HepG2 (cell line): ENCODE measurements around the gene RIMOC1. TPM values are rescaled to one million over a fixed set of nuclear protein-coding genes. Genes with fewer than 3 reads are reported as not detected.

ENCODE experiments used
- ATF7-NPFF ChIP-seq: sonication (generic); formaldehyde crosslinking; IDR thresholded peaks from 2 replicates; pipeline ENCODE4 v1.8.1; 2023; ENCODE audit warnings: mild to moderate bottlenecking, low read depth, missing genetic modification reagents, moderate library complexity
- BRCA1 ChIP-seq: sonication (generic); formaldehyde crosslinking; IDR thresholded peaks from 2 replicates; pipeline ENCODE4 v1.4.0; 2020; ENCODE audit warnings: missing genetic modification reagents
- FIP1L1 ChIP-seq: fragments of 200-400 bp; formaldehyde crosslinking; IDR thresholded peaks from 2 replicates; pipeline ENCODE4 v1.6.1; 2018; ENCODE audit warnings: low read depth, mild to moderate bottlenecking, low read length, moderate library complexity, borderline replicate concordance; ENCODE audit not compliant: insufficient read depth
- FOXA3 ChIP-seq: IDR thresholded peaks from 2 replicates; pipeline ENCODE4 v1.6.1; 2016; ENCODE audit warnings: missing genetic modification reagents, missing compliant biosample characterization
- GTF3A ChIP-seq: sonication (generic); formaldehyde crosslinking; conservative IDR thresholded peaks from 2 replicates; pipeline ENCODE4 v1.4.0; 2020; ENCODE audit warnings: mild to moderate bottlenecking, missing genetic modification reagents
- HDAC6 ChIP-seq: fragments of 200-600 bp; sonication (generic); IDR thresholded peaks from 2 replicates; pipeline ENCODE4 v1.7.0; 2017; ENCODE audit warnings: mild to moderate bottlenecking, antibody characterized with exemption, low read length, low read depth
- MYNN ChIP-seq: sonication (generic); formaldehyde crosslinking; IDR thresholded peaks from 2 replicates; pipeline ENCODE4 v1.4.0; 2020; ENCODE audit warnings: mild to moderate bottlenecking, low read depth, missing genetic modification reagents
- NR2F1 ChIP-seq, 2 experiments: fragments of 450-650 bp in 1 of 2; formaldehyde crosslinking in 1 of 2; IDR thresholded peaks; 2 replicates each; pipeline versions ENCODE4 v1.5.0 to v1.6.1; 2016 to 2020; ENCODE audit warnings: mild to moderate bottlenecking in 1 of 2, missing compliant biosample characterization in 1 of 2, missing genetic modification reagents in 1 of 2, moderate library complexity in 1 of 2
- NR3C1 ChIP-seq: sonication (generic); formaldehyde crosslinking; IDR thresholded peaks from 2 replicates; pipeline ENCODE4 v1.4.0; 2020; ENCODE audit warnings: missing genetic modification reagents
- PCBP1 ChIP-seq: fragments of 200-400 bp; formaldehyde crosslinking; IDR thresholded peaks from 2 replicates; pipeline ENCODE4 v1.6.1; 2017; ENCODE audit warnings: mild to moderate bottlenecking, low read depth, low read length, borderline replicate concordance
- PHF20 ChIP-seq: sonication (generic); formaldehyde crosslinking; IDR thresholded peaks from 2 replicates; pipeline ENCODE4 v1.5.0; 2020; ENCODE audit warnings: mild to moderate bottlenecking, missing genetic modification reagents
- PPARG ChIP-seq: conservative IDR thresholded peaks from 2 replicates; pipeline ENCODE4 v1.6.1; 2016; ENCODE audit warnings: missing biosample characterization, missing genetic modification reagents
- RBM22 ChIP-seq: fragments of 200-400 bp; formaldehyde crosslinking; optimal IDR thresholded peaks from 2 replicates; pipeline ENCODE3; 2017; ENCODE audit warnings: mild to moderate bottlenecking, low read length, moderate library complexity
- TRIM24 ChIP-seq: sonication (generic); formaldehyde crosslinking; IDR thresholded peaks from 2 replicates; pipeline ENCODE4 v1.8.0; 2022; ENCODE audit warnings: mild to moderate bottlenecking, missing genetic modification reagents
- ZFP82 ChIP-seq: sonication (generic); formaldehyde crosslinking; IDR thresholded peaks from 2 replicates; pipeline ENCODE4 v1.5.1; 2020; ENCODE audit warnings: mild to moderate bottlenecking, missing genetic modification reagents, borderline replicate concordance
- ZMYM3 ChIP-seq: sonication (generic); formaldehyde crosslinking; IDR thresholded peaks from 2 replicates; pipeline ENCODE4 v1.5.1; 2020; ENCODE audit warnings: mild to moderate bottlenecking, missing genetic modification reagents
- ZNF138 ChIP-seq: sonication (generic); formaldehyde crosslinking; IDR thresholded peaks from 2 replicates; pipeline ENCODE4 v1.5.0; 2020; ENCODE audit warnings: mild to moderate bottlenecking, low read depth, missing genetic modification reagents
- ZNF235 ChIP-seq: sonication (generic); formaldehyde crosslinking; IDR thresholded peaks from 2 replicates; pipeline ENCODE4 v1.8.1; 2023; ENCODE audit warnings: mild to moderate bottlenecking, missing genetic modification reagents, borderline replicate concordance
- ZNF251 ChIP-seq: sonication (generic); formaldehyde crosslinking; IDR thresholded peaks from 2 replicates; pipeline ENCODE4 v1.9.0; 2021; ENCODE audit warnings: mild to moderate bottlenecking, missing genetic modification reagents
- ZNF256 ChIP-seq: sonication (generic); formaldehyde crosslinking; conservative IDR thresholded peaks from 2 replicates; pipeline ENCODE4 v1.4.0; 2020; ENCODE audit warnings: missing genetic modification reagents
- ZNF296 ChIP-seq: sonication (generic); formaldehyde crosslinking; conservative IDR thresholded peaks from 2 replicates; pipeline ENCODE4 v1.5.0; 2020; ENCODE audit warnings: mild to moderate bottlenecking, missing genetic modification reagents
- ZNF44 ChIP-seq: sonication (generic); formaldehyde crosslinking; IDR thresholded peaks from 2 replicates; pipeline ENCODE4 v1.5.1; 2020; ENCODE audit warnings: mild to moderate bottlenecking, missing genetic modification reagents
- ZNF724P ChIP-seq: sonication (generic); formaldehyde crosslinking; IDR thresholded peaks from 2 replicates; pipeline ENCODE4 v1.8.0; 2022; ENCODE audit warnings: missing genetic modification reagents, borderline replicate concordance
- ZNF766 ChIP-seq: sonication (generic); formaldehyde crosslinking; IDR thresholded peaks from 2 replicates; pipeline ENCODE4 v1.5.0; 2020; ENCODE audit warnings: missing genetic modification reagents, borderline replicate concordance
- ZNF83 ChIP-seq: sonication (generic); formaldehyde crosslinking; IDR thresholded peaks from 2 replicates; pipeline ENCODE4 v1.4.0; 2020; ENCODE audit warnings: missing genetic modification reagents, mild to moderate bottlenecking, borderline replicate concordance
- polyA plus RNA-seq, 8 experiments: library from polyadenylated mRNA; depleted of rRNA in 3 of 8; stranded (reverse) in 7 of 8; unstranded in 1 of 8; fragments of >200 nt; fragmentation: Illumina TruSeq in 4 of 8; extraction: Trizol in 4 of 8; gene quantifications; 2 replicates each; pipeline versions ENCODE4 v1.2.1 to v1.2.3, GENCODE V29; 2011 to 2016; ENCODE audit warnings: low read depth in 4 of 8, missing spikeins in 1 of 8, mixed read lengths in 1 of 8; ENCODE audit not compliant: insufficient read depth in 1 of 8
- total RNA-seq, 5 experiments: library from RNA; depleted of rRNA; stranded (reverse); fragments of >200 nt; fragmentation: Illumina TruSeq; extraction: Trizol; gene quantifications; 2 replicates each; pipeline ENCODE4 v1.2.3, GENCODE V29; 2016; ENCODE audit warnings: low read depth in 1 of 5
- TF ChIP-seq, protein P1 (sequence below): sonication (generic); formaldehyde crosslinking; IDR thresholded peaks from 2 replicates; pipeline ENCODE4 v1.9.0; 2021; ENCODE audit warnings: missing genetic modification reagents, borderline replicate concordance

The RIMOC1 gene
- total and polyA plus RNA-seq, 2 of the 13 experiments (the other 11 are each of a cell fraction or from before 2014, with no cell fraction given), result 16.3 to 16.9 TPM

GRCh38 chr5:41924872-41925554, 20.9 kb downstream of the RIMOC1 start, which contains the start of gene FBXO4 (continued):
- TF ChIP-seq MYNN (CRISPR knock-in tag) (peak; percentile 81; the same call in 1 of the 2 replicates), ZNF256 (no peak), BRCA1 (CRISPR knock-in tag) (peak; percentile 68; the same call in 1 of the 2 replicates), NR3C1 (CRISPR knock-in tag) (no peak), FIP1L1 (0 out of 2 replicates have a peak, but pooled peaks have one; percentile 64), PHF20 (CRISPR knock-in tag) (peak; percentile 82), RBM22 (no peak), ZNF766 (CRISPR knock-in tag) (peak; percentile 13; the same call in 1 of the 2 replicates), TRIM24 (CRISPR knock-in tag) (no peak), PPARG (no peak), ZNF296 (CRISPR knock-in tag) (no peak), GTF3A (CRISPR knock-in tag) (0 out of 2 replicates have a peak, but pooled peaks have one; percentile 54), NR2F1 (CRISPR knock-in tag; IDR thresholded peaks at IDR 0.05) (peak in 1 of 2 experiments; percentile 1; a peak in 1 of 4 replicates), ZNF724P (CRISPR knock-in tag) (no peak; the same call in 1 of the 2 replicates), HDAC6 (no peak), ZFP82 (CRISPR knock-in tag) (no peak), ZNF235 (CRISPR knock-in tag) (peak; percentile 66; the same call in 1 of the 2 replicates), ZNF44 (CRISPR knock-in tag) (no peak; the same call in 1 of the 2 replicates), FOXA3 (CRISPR knock-in tag) (peak; percentile 66), PCBP1 (no peak), ZNF251 (CRISPR knock-in tag) (no peak), ZNF83 (0 out of 2 replicates have a peak, but pooled peaks have one; percentile 77), ZMYM3 (CRISPR knock-in tag) (no peak), ATF7-NPFF (CRISPR knock-in tag) (peak; percentile 92), ZNF138 (CRISPR knock-in tag) (no peak)
- TF ChIP-seq, protein P1, sequence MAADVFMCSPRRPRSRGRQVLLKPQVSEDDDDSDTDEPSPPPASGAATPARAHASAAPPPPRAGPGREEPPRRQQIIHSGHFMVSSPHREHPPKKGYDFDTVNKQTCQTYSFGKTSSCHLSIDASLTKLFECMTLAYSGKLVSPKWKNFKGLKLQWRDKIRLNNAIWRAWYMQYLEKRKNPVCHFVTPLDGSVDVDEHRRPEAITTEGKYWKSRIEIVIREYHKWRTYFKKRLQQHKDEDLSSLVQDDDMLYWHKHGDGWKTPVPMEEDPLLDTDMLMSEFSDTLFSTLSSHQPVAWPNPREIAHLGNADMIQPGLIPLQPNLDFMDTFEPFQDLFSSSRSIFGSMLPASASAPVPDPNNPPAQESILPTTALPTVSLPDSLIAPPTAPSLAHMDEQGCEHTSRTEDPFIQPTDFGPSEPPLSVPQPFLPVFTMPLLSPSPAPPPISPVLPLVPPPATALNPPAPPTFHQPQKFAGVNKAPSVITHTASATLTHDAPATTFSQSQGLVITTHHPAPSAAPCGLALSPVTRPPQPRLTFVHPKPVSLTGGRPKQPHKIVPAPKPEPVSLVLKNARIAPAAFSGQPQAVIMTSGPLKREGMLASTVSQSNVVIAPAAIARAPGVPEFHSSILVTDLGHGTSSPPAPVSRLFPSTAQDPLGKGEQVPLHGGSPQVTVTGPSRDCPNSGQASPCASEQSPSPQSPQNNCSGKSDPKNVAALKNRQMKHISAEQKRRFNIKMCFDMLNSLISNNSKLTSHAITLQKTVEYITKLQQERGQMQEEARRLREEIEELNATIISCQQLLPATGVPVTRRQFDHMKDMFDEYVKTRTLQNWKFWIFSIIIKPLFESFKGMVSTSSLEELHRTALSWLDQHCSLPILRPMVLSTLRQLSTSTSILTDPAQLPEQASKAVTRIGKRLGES (CRISPR knock-in tag), result no peak
